Spleen (tissue), 7 donors: Measurements from ENCODE around the gene ZBTB7A.

ENCODE experiments used
- CTCF ChIP-seq, 11 experiments: fragments of 200-600 bp in 7 of 11; fragments of 450-650 bp in 4 of 11; sonication (generic) in 4 of 11; IDR thresholded peaks in 8 of 11; conservative IDR thresholded peaks in 3 of 11; 1 replicate in 7 of 11; 2 replicates in 4 of 11; pipeline versions ENCODE4 v1.4.0 to v1.8.0; 2016 to 2021; ENCODE audit warnings: antibody characterized with exemption in 11 of 11, inconsistent platforms in 4 of 11, mild to moderate bottlenecking in 1 of 11
- POLR2AphosphoS5 ChIP-seq, 3 donors: sonication (generic); formaldehyde crosslinking; IDR thresholded peaks; one replicate each; pipeline ENCODE4 v1.5.1; 2017; ENCODE audit warnings: antibody characterized with exemption in 3 of 3
- donor health status: DM: no; HTN: no; CAD: no; lungs with moderate emphysema.
- donor health status: DM: no; HTN: no; CAD: no.
- donor health status: DM: no; HTN: no; CAD: no.

- TF ChIP-seq CTCF (IDR thresholded peaks at IDR 0.05 in 8 of 11, conservative IDR thresholded peaks at IDR 0.05 in 3 of 11) (no peak), POLR2AphosphoS5 (IDR thresholded peaks at IDR 0.05) (no peak)
These were observed 31.1 kb downstream of the ZBTB7A start for GRCh38 chr19:4035582-4035981.
